OCI-LY7 (cell line): ENCODE results near the gene TCERG1L. TPM values are rescaled to one million over a fixed set of nuclear protein-coding genes. Genes with fewer than 3 reads are reported as not detected.

Experiments used
- BruUV-seq: library from RNA; stranded (reverse); fragments of 400-500 nt; replicated peaks from 2 replicates; lab custom pipeline; 2021; lab: Mats Ljungman, UMichigan
- CTCF ChIA-PET: fragments of 300-600 bp; sonication (Branson Sonifier 250); formaldehyde crosslinking; loops from one replicate; lab custom pipeline; 2022; ENCODE audit warnings: antibody characterized with exemption; ENCODE audit not compliant: unreplicated experiment; lab: Charles Lee
- POLR2A ChIA-PET: fragments of 300-600 bp; sonication (Branson Sonifier 250); formaldehyde crosslinking; loops from one replicate; lab custom pipeline; 2022; ENCODE audit warnings: antibody characterized with exemption; lab: Charles Lee
- DNase-seq: peaks from one replicate; pipeline ENCODE4 v3.0.0-alpha.2; 2015; ENCODE audit warnings: low spot score
- H2AFZ ChIP-seq: fragments of 200-600 bp; sonication (generic), shearing (Covaris generic); 2 replicates; pipeline ENCODE4 v1.6.1; 2014; ENCODE audit warnings: mild to moderate bottlenecking, antibody characterized with exemption, low read length, moderate library complexity
- H3K27ac ChIP-seq: fragments of 200-600 bp; sonication (generic); 2 replicates; pipeline ENCODE4 v1.5.1; 2014; ENCODE audit warnings: mixed run types, low read depth, mild to moderate bottlenecking, moderate library complexity, low read length, inconsistent platforms; ENCODE audit not compliant: poor library complexity, severe bottlenecking
- H3K36me3 ChIP-seq: fragments of 200-600 bp; sonication (generic); 2 replicates; pipeline ENCODE4 v1.6.1; 2014; ENCODE audit warnings: mild to moderate bottlenecking, antibody characterized with exemption, low read length, moderate library complexity, mixed read lengths; ENCODE audit not compliant: insufficient read depth
- H3K4me1 ChIP-seq: fragments of 200-600 bp; sonication (generic); 2 replicates; pipeline ENCODE4 v1.5.1; 2014; ENCODE audit warnings: mild to moderate bottlenecking, low read length; ENCODE audit not compliant: insufficient read depth, poor library complexity, severe bottlenecking
- H3K4me2 ChIP-seq: fragments of 200-600 bp; sonication (generic); 2 replicates; pipeline ENCODE4 v1.6.1; 2014; ENCODE audit warnings: mild to moderate bottlenecking, low read length
- H3K4me3 ChIP-seq: fragments of 200-600 bp; sonication (generic); 2 replicates; pipeline ENCODE4 v1.5.1; 2014; ENCODE audit warnings: mild to moderate bottlenecking, low read depth, low read length; ENCODE audit not compliant: poor library complexity, severe bottlenecking
- H3K79me2 ChIP-seq: fragments of 200-600 bp; sonication (generic); 2 replicates; pipeline ENCODE4 v1.6.1; 2016; ENCODE audit warnings: low read depth, mild to moderate bottlenecking, low read length, moderate library complexity, mixed read lengths; ENCODE audit not compliant: insufficient read depth
- H3K9me2 ChIP-seq: fragments of 200-600 bp; sonication (generic); 2 replicates; pipeline ENCODE4 v1.6.1; 2016; ENCODE audit warnings: mild to moderate bottlenecking, low read length, mixed read lengths; ENCODE audit not compliant: insufficient read depth
- H3K9me3 ChIP-seq: fragments of 200-600 bp; sonication (generic); 2 replicates; pipeline ENCODE4 v1.6.1; 2014; ENCODE audit warnings: mild to moderate bottlenecking, mixed run types, low read length, mixed read lengths
- H4K20me1 ChIP-seq: fragments of 200-600 bp; sonication (generic); 2 replicates; pipeline ENCODE4 v1.6.1; 2014; ENCODE audit warnings: mild to moderate bottlenecking, antibody characterized with exemption, low read length, moderate library complexity, mixed read lengths; ENCODE audit not compliant: insufficient read depth
- CTCF ChIP-seq: fragments of 200-600 bp; sonication (generic); conservative IDR thresholded peaks from 2 replicates; pipeline ENCODE4 v1.5.1; 2014; ENCODE audit warnings: mild to moderate bottlenecking, antibody characterized with exemption, low read length, moderate library complexity, mixed read lengths
- EZH2phosphoT487 ChIP-seq: fragments of 200-600 bp; sonication (generic); IDR thresholded peaks from 2 replicates; pipeline ENCODE4 v1.6.1; 2018; ENCODE audit warnings: low read depth, borderline replicate concordance, mild to moderate bottlenecking, mixed run types, antibody characterized with exemption, low read length, moderate library complexity, mixed read lengths
- intact Hi-C: fragments of 100-400 bp; cut with micrococcal nuclease; formaldehyde crosslinking; loops from one replicate; pipeline ENCODE4 v1.10.0; 2022; ENCODE audit not compliant: unreplicated experiment
- total RNA-seq, 2 experiments: library from RNA; depleted of rRNA in 1 of 2; stranded (reverse); fragments of >200 nt in 1 of 2; shearing (Covaris generic) in 1 of 2; gene quantifications; 2 replicates each; pipeline ENCODE4 v1.2.3, GENCODE V29; 2014 to 2022

The TCERG1L gene
- total RNA-seq, 2 experiments from 2014 or later = not detected

GRCh38 chr10:131320860-131321604 lies 9.5 kb upstream of the TCERG1L start:
- intact Hi-C loops = no loop called here
- H4K20me1 ChIP-seq = no peaks in the 10 kb centered on the region
- H3K9me2 ChIP-seq = no peaks in the 10 kb centered on the region
- TF ChIP-seq CTCF (no peak), EZH2phosphoT487 (no peak)
- no peaks in the 10 kb centered on the region for H3K36me3 ChIP-seq
- BruUV-seq = no TSS peak
- H3K79me2 ChIP-seq = no peaks in the 10 kb centered on the region
- no peaks in the 10 kb centered on the region for H3K4me1 ChIP-seq
- H3K27ac ChIP-seq = no peak overlapping the region
- H3K4me3 ChIP-seq = no peak overlapping the region
- H3K4me2 ChIP-seq = no peak overlapping the region
- no peak overlapping the region for H2AFZ ChIP-seq
- DNase-seq = no peak
- ChIA-PET POLR2A (no interaction called here), CTCF (no interaction called here)
- no peaks in the 10 kb centered on the region for H3K9me3 ChIP-seq

GRCh38 chr10:131318814-131319213 lies 7.3 kb upstream of the TCERG1L start:
- Histone ChIP-seq H3K27ac (no peak overlapping the region), H3K4me1 (no peaks in the 10 kb centered on the region), H2AFZ (no peak overlapping the region), H3K4me3 (no peak overlapping the region), H3K9me3 (no peaks in the 10 kb centered on the region), H3K79me2 (no peaks in the 10 kb centered on the region), H3K9me2 (no peaks in the 10 kb centered on the region), H3K4me2 (no peak overlapping the region), H4K20me1 (no peaks in the 10 kb centered on the region), H3K36me3 (no peaks in the 10 kb centered on the region)
- DNase-seq = no peak
- no TSS peak for BruUV-seq
- ChIA-PET POLR2A (no interaction called here), CTCF (no interaction called here)
- no peak for TF ChIP-seq CTCF
- TF ChIP-seq EZH2phosphoT487 = no peak
- intact Hi-C loops = no loop called here

GRCh38 chr10:131318291-131318690 lies 6.8 kb upstream of the TCERG1L start:
- no peak for DNase-seq
- Histone ChIP-seq H3K79me2 (no peaks in the 10 kb centered on the region), H3K27ac (no peak overlapping the region), H3K4me1 (no peaks in the 10 kb centered on the region), H2AFZ (no peak overlapping the region), H3K4me2 (no peak overlapping the region), H3K36me3 (no peaks in the 10 kb centered on the region), H3K9me3 (no peaks in the 10 kb centered on the region), H3K4me3 (no peak overlapping the region), H4K20me1 (no peaks in the 10 kb centered on the region), H3K9me2 (no peaks in the 10 kb centered on the region)
- intact Hi-C loops = no loop called here
- TF ChIP-seq CTCF = no peak
- no peak for TF ChIP-seq EZH2phosphoT487
- POLR2A ChIA-PET = interaction anchor here (0.6 kb wide), 1 partner anchor 308 kb away, joined by 3 read pairs; no protein-coding TSS in a partner anchor
- CTCF ChIA-PET = no interaction called here
- no TSS peak for BruUV-seq
